A549 (cell line): ENCODE measurements around the gene TRMT1.
A peak's percentile ranks its signal among the peaks of the same experiment; 100 is the strongest.

ENCODE experiments used
- EP300 ChIP-seq, 2 experiments: fragments of >200 bp; sonication (Bioruptor Twin); formaldehyde crosslinking; IDR thresholded peaks; 2 replicates in 1 of 2; 3 replicates in 1 of 2; pipeline ENCODE4 v1.6.1; 2016 to 2017
- HOXB13 ChIP-seq: fragments of 250-450 bp; sonication (Bioruptor Pico); IDR thresholded peaks from 2 replicates; pipeline ENCODE4 v1.5.0; 2020; ENCODE audit warnings: low read depth, mild to moderate bottlenecking, moderate library complexity
- POLR2A ChIP-seq: IDR thresholded peaks from 2 replicates; pipeline ENCODE4 v1.6.1; 2012; ENCODE audit warnings: mild to moderate bottlenecking, low read length
- TF ChIP-seq, protein P1 (sequence below): IDR thresholded peaks from 2 replicates; pipeline ENCODE4 v1.6.1; 2012
- TF ChIP-seq, protein P2 (sequence below): fragments of >200 bp; sonication (Bioruptor Twin); formaldehyde crosslinking; IDR thresholded peaks from 3 replicates; pipeline ENCODE4 v1.5.1; 2016

DNA sequence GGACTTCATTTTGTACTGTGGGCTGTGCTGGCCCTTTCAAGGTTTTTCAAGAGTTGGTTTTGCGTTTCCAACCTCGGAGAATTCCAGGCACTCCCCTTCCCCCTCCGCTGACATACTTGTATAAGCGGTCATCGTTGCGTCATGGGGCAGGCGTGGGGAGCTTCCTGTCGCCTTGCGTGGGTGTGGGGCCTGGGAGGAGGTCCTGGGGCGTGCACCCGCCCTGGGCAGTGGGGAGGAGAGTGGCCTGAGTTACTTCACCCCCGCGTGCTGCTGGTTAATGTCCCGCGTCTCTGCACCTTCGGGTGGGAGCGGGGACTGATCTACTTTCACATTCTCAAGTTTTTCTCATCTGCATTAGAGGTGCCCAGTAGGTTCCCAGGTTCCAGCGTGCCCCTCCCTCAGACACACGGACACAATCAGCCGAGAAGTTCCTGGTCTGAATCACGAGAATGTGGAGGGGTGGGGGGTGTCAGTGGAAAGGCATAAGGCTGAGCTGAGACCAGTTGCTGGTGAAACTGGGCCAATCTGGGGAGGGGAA lies 37.8 kb upstream of the TRMT1 start:
- TF ChIP-seq, protein P1, sequence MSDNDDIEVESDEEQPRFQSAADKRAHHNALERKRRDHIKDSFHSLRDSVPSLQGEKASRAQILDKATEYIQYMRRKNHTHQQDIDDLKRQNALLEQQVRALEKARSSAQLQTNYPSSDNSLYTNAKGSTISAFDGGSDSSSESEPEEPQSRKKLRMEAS = no peak
- TF ChIP-seq, protein P2, sequence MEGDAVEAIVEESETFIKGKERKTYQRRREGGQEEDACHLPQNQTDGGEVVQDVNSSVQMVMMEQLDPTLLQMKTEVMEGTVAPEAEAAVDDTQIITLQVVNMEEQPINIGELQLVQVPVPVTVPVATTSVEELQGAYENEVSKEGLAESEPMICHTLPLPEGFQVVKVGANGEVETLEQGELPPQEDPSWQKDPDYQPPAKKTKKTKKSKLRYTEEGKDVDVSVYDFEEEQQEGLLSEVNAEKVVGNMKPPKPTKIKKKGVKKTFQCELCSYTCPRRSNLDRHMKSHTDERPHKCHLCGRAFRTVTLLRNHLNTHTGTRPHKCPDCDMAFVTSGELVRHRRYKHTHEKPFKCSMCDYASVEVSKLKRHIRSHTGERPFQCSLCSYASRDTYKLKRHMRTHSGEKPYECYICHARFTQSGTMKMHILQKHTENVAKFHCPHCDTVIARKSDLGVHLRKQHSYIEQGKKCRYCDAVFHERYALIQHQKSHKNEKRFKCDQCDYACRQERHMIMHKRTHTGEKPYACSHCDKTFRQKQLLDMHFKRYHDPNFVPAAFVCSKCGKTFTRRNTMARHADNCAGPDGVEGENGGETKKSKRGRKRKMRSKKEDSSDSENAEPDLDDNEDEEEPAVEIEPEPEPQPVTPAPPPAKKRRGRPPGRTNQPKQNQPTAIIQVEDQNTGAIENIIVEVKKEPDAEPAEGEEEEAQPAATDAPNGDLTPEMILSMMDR = no peak
- TF ChIP-seq POLR2A (peak; percentile 41; the same call in 1 of the 2 replicates), HOXB13 (CRISPR knock-in tag) (no peak), EP300 (IDR thresholded peaks at IDR 0.05) (no peak)
